Stomach smooth muscle (tissue), 2 donors: ENCODE measurements around the gene EBF3.

Source experiments
- H3K27ac ChIP-seq: one replicate; pipeline ENCODE4 v1.7.0; 2013; ENCODE audit warnings: mild to moderate bottlenecking, low read length, inconsistent platforms
- H3K27me3 ChIP-seq, 2 donors: one replicate each; pipeline ENCODE4 v1.7.0; 2013; ENCODE audit warnings: low read length in 2 of 2; ENCODE audit not compliant: insufficient read depth in 2 of 2, control insufficient read depth in 1 of 2
- H3K36me3 ChIP-seq, 2 donors: one replicate each; pipeline ENCODE4 v1.7.0; 2013; ENCODE audit warnings: low read length in 2 of 2; ENCODE audit not compliant: control insufficient read depth in 2 of 2, insufficient read depth in 2 of 2
- H3K4me1 ChIP-seq: one replicate; pipeline ENCODE4 v1.7.0; 2013; ENCODE audit warnings: low read length; ENCODE audit not compliant: control insufficient read depth, insufficient read depth
- H3K4me3 ChIP-seq, 2 donors: one replicate each; pipeline ENCODE4 v1.7.0; 2013; ENCODE audit warnings: low read length in 2 of 2
- H3K9ac ChIP-seq, 2 donors: one replicate each; pipeline ENCODE4 v1.7.0; 2013; ENCODE audit warnings: low read length in 2 of 2, mild to moderate bottlenecking in 1 of 2
- H3K9me3 ChIP-seq, 2 donors: one replicate each; pipeline ENCODE4 v1.7.0; 2013; ENCODE audit warnings: low read length in 2 of 2; ENCODE audit not compliant: control insufficient read depth in 2 of 2
- donor health status: healthy.
- donor health status: Pancreatic carcinoma.

Gene EBF3

DNA sequence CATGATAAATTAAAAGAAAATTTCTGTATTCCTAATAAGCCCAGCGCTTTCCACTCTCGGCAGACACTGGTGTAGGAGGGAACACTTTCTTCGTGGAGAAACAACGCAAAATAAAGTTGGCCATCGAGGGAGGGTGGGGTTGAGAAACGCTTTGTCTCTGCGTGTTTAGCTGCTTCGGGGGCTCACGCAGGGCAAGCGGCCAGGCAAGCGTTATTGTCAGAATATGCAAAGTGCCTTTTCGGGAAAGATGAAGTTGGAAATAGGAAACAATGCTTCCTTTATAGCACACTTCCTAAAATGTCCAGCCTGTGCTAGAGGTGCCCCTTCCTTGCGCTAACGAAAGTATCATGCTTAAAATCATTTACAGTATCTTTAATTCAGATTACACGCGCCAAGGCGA is 1.9 kb upstream of the EBF3 start:
- Histone ChIP-seq H3K4me1 (peaks cover 55% of the 10 kb centered on the region), H3K36me3 (no peaks in the 10 kb centered on the region), H3K9ac (no peak overlapping the region), H3K27me3 (peaks cover 75 to 96% of the 10 kb centered on the region in 2 donors), H3K27ac (no peak overlapping the region), H3K4me3 (no peak overlapping the region), H3K9me3 (peaks cover 0 to 2% of the 10 kb centered on the region in 2 donors)

DNA sequence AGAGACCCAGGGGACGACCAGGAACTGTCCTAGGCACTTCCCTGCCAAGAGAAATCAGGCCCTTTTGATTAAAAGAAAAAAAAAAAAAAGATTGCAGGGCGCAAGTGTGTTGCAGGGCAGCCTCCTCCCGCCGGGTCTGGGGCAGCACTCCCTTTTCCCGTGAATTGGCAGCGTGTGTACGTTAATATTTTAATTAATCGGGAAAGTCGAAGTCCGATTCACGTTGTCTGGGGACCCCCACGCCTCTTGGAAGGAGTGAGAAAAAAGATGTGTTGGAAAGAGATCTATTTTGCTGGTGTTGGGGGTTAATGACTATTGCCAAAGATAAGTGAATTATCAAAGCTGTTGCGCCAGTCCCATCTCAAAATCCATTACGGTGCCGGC is 1.3 kb upstream of the EBF3 start:
- no peaks in the 10 kb centered on the region for H3K36me3 ChIP-seq
- no peak overlapping the region for H3K4me3 ChIP-seq
- peaks cover 50% of the 10 kb centered on the region for H3K4me1 ChIP-seq
- H3K9ac ChIP-seq, result no peak overlapping the region
- peaks cover 0 to 2% of the 10 kb centered on the region in 2 donors for H3K9me3 ChIP-seq
- peaks cover 75 to 96% of the 10 kb centered on the region in 2 donors for H3K27me3 ChIP-seq
- H3K27ac ChIP-seq, result no peak overlapping the region

DNA sequence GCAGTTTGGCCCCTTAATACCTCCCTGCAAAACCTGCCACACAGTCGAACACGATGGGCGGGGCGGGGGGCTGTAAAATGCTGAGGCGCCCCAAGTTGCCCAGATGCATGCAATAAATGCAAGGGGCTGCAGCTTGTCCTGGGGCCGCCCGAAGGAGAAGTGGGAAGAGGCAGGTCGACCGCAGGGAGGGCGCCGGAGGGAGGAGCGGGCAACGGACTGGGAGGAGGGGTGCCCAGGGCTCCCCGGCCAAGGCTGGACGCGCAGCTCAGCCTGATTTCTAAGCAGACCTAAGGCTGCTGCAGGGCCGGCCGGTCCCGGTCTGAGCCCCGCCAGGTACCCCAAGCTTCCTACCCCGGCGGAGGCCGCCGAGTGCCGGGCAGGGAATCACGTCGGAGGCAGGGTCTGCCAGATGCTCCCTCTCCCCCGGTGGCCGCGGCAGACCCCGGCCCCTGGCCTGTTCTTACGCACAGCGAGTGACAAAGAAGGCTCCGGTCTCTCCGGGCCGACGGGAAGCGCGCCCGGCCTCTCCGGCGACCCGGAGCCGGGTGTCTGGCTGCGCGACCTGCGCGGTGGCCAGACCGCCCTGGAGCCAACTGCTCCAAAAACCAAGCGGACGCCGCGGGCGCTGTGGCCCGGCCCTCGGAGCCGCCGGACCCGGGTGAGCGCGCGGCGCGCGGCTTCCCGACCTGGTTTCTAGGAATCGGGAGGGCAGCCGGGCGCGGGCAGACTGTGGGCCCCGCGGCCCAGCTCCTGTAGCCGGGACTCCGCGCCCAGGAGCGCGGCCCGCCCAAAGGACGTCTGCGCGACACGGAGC is 744 bp upstream of the EBF3 start:
- H3K27me3 ChIP-seq, result peaks cover 75 to 96% of the 10 kb centered on the region in 2 donors

DNA sequence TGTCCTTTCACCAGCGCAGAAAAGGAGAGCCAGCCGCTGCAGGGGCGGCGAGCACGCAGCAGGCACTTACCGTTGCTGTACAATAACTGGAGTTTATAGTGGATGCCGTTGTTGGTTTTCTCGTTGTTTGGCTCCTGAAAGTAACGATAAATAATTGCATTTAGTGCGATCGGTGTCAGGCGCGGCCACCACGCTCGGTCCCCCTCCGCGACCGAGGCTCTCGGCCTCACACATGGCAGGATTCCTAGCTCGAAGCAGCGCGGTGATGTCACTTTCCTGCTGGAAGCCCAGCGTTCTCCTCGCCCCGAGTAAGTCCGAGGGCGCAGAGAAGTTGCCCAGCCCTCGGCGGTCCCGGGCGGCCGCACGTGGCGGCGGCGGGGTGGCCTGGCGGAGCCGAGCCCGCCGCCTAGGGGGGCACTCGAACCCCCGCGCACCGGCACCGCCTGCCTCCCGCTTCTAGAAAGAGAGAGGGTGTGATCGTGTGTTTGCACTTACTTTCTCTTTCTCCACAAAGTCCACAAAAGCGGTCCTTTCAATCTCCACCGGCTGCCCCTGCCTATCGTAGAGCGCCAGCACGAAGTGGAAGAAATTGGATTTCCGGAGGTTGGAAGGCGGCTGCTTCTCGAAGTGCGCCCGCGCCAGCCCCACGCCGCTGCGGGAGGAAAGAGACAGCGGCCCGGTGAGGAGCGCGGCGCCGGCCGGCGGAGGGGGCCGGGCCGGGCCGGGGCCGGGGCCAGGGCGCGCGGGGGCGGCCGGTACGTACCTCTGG is 1.0 kb downstream of the EBF3 start:
- Histone ChIP-seq H3K4me3 (peak overlapping the region; percentile 49 to 73), H3K9ac (peak overlapping the region in 1 of 2 donors; percentile 21), H3K27ac (no peak overlapping the region), H3K4me1 (peaks cover 50% of the 10 kb centered on the region), H3K9me3 (peaks cover 0 to 2% of the 10 kb centered on the region in 2 donors), H3K36me3 (no peaks in the 10 kb centered on the region), H3K27me3 (peaks cover 65 to 96% of the 10 kb centered on the region in 2 donors)

More for the DNA sequence above, 744 bp upstream of the EBF3 start:
- H3K36me3 ChIP-seq, result no peaks in the 10 kb centered on the region
- peak overlapping the region in 1 of 2 donors; percentile 59 for H3K4me3 ChIP-seq
- no peak overlapping the region for H3K9ac ChIP-seq
- no peak overlapping the region for H3K27ac ChIP-seq
- peaks cover 0 to 2% of the 10 kb centered on the region in 2 donors for H3K9me3 ChIP-seq
- peaks cover 50% of the 10 kb centered on the region for H3K4me1 ChIP-seq

DNA sequence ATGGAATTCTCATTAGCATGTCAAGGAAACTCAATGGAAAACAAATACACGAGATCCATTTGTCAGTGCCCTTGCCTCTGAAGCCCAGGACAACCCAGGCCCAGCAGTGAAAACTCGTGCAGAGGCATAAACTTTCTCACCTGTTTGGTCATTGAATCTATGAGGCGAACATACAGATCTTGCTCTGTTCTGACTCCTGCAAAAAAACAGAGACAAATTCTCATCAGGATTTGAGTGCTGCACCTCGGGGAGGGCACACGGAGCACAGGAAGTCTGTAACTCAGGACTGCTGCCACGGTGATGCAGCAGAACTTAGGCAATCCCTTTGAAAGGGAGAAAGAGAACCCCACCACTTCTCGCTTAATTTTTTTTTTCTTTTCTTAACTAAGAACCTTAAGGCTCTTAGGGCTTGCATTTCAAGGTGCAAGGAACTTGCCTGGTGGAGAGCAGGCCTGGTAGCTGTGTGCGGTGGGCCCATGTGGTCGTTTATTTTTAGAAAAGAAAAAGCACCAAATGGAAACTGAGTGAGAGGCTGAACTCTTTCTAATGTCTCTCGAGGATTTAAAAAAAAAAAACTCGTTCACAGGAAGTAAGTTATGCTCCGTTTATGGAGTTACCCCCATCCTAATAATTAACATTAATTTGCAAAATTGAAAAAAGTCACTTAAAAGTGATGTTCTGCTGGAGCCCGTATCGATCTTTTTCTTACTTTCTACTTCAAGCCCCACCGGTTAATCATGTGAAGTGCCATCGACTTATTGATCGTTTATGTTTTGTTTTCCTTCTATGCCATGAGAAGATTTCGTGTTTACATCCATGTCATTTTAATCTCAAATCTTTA is 1.8 kb downstream of the EBF3 start:
- Histone ChIP-seq H3K4me1 (peaks cover 46% of the 10 kb centered on the region), H3K27me3 (peaks cover 63 to 96% of the 10 kb centered on the region in 2 donors), H3K27ac (no peak overlapping the region), H3K36me3 (no peaks in the 10 kb centered on the region), H3K9ac (no peak overlapping the region), H3K4me3 (peak overlapping the region; percentile 49 to 73), H3K9me3 (peaks cover 0 to 2% of the 10 kb centered on the region in 2 donors)

DNA sequence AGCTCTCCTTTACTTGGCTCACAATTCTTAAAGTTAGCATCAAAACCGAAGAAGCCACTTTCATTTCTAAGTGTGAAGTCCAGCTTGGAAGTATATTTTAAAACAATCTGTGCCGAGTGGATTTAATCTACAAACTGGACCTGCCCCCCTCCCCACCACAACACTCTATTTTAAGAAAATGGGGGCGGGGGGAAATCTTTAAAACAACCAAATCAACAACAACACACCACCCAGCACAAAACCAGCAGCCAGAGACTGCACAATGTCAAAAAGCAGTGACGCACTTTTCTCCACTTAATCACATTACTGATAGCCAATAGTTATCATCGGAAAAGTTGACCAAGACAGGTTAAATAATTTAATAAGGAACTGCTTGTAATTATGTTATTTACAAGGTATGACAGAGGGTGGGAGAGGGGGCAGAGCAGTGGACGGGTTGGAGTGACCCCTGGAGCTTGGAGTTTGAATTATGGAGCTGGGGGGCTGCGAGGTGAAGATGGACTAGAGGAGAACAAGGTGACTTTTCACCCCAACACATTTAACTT is 2.8 kb downstream of the EBF3 start:
- Histone ChIP-seq H3K9ac (no peak overlapping the region), H3K4me1 (peaks cover 43% of the 10 kb centered on the region), H3K27me3 (peaks cover 62 to 96% of the 10 kb centered on the region in 2 donors), H3K4me3 (peak overlapping the region in 1 of 2 donors; percentile 35), H3K27ac (no peak overlapping the region), H3K9me3 (peaks cover 0 to 2% of the 10 kb centered on the region in 2 donors), H3K36me3 (no peaks in the 10 kb centered on the region)

DNA sequence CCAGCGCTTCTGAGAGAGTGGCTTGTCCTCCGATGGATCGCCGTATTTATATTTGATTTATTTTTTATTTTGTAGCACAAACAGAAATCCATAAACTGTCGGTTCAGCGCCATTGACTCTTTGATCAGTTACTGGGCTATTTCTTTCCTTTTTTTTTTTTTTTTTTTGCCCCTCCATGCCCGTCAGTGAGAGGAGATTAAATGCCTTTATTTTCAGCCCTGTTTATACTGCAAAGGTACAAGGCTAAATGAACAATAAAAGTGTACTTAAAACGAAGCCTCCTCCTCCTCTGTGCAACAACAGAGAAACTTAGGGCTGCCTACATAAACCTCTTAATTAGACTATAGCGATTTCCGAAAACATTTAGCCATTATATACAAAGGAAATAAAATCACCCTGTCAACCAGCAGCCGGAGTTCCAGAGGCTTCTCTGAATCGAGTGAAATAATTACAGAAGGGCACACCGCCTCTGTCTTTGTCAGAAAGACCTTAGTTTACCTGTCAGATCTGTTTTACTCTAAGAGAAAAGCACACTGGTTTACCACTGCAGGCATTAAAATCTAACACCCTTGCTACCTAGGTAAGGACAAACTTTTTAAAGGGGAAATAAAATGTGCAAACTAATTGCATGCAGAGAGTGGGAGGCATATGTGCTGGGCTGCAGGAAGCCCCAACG is 3.5 kb downstream of the EBF3 start:
- peaks cover 57 to 96% of the 10 kb centered on the region in 2 donors for H3K27me3 ChIP-seq
- H3K27ac ChIP-seq, result no peak overlapping the region
- H3K4me3 ChIP-seq, result no peak overlapping the region
- peaks cover 43% of the 10 kb centered on the region for H3K4me1 ChIP-seq
- no peak overlapping the region for H3K9ac ChIP-seq
- peaks cover 0 to 2% of the 10 kb centered on the region in 2 donors for H3K9me3 ChIP-seq
- H3K36me3 ChIP-seq, result no peaks in the 10 kb centered on the region

DNA sequence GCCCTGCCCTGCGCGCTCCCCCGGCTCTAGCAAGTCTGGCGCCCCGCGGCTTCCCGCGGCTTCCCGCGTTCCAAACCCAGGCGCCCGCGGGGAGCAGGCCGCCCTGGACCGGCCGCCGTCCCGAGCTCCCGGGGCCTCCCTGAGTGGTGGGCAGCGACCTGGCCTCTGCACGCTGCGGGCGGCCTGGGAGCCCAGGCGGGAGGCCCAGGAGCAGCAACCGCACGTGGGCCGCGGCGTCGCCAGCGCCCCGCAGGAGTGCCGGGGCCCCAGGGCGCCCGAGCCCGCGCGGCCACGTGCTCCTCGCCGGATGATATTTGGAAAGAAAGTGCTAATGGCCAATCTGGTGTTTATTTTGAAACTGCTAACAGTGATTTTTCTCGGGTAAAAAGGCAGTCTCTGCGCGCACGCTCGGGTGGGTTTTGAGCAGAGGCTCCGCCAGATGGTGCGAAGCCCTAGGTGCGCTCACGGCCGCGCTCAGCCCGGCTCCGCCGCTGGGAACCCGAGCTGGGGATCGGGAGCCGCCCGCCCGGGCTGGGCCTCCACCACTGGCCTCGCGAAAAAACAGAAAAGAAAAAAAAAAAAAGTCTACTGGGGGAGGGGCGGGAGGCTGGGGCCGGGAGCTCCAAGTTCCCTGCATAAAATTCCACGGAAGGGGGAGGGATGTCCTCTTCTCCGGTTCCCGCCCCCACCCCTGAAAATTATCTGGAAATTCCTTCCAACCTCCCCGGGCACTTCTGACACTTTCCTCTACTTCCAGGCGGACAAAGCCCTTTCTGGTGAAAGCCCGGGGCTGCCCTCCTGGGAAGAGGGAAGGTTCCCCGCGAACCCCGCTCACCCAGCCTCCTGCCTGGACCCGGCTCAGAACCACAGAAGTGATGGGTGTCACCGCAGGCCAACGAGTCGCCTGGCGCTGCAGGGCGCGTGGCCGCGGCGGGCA is 4.3 kb downstream of the EBF3 start:
- no peak overlapping the region for H3K9ac ChIP-seq
- H3K9me3 ChIP-seq, result peaks cover 0 to 2% of the 10 kb centered on the region in 2 donors
- H3K27ac ChIP-seq, result no peak overlapping the region
- peaks cover 55 to 93% of the 10 kb centered on the region in 2 donors for H3K27me3 ChIP-seq
- peak overlapping the region in 1 of 2 donors; percentile 54 for H3K4me3 ChIP-seq
- H3K36me3 ChIP-seq, result no peaks in the 10 kb centered on the region
- peaks cover 36% of the 10 kb centered on the region for H3K4me1 ChIP-seq
